NCI-H2107 treated with DMSO at 0.1 percent for 48 hours (cell line): Measurements from ENCODE around the gene HRK.
"Not testable (repeated sequence)": the region's sequence is repeated elsewhere in the genome, so short reads cannot be mapped to it uniquely, and the experiment has no call there.

Source experiments
- DNase-seq: peaks from one replicate; lab custom pipeline; 2025; ENCODE audit not compliant: unreplicated experiment; lab: John Stamatoyannopoulos, UW

The HRK gene

DNA sequence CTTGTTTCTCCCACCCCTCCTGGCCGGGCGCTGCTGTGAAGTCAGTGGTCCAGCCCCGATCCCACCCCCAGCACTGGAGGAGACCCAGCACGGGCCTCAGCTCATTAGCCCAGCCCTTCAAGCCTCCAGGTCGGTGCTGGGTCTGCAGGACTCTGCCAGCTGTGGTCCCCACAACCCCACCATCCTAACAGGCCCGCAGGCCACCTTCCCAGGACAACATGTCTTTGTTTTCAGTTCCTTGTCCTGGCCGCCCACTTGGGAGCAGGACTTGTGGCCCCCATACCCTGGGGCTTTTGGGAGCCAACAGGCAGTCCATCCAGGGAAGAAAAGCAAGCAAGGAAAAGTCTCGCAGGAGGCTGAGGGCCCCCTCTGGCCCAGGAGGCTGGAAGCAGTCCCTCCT is 60.0 kb downstream of the HRK start:
- DNase-seq = no peak

DNA sequence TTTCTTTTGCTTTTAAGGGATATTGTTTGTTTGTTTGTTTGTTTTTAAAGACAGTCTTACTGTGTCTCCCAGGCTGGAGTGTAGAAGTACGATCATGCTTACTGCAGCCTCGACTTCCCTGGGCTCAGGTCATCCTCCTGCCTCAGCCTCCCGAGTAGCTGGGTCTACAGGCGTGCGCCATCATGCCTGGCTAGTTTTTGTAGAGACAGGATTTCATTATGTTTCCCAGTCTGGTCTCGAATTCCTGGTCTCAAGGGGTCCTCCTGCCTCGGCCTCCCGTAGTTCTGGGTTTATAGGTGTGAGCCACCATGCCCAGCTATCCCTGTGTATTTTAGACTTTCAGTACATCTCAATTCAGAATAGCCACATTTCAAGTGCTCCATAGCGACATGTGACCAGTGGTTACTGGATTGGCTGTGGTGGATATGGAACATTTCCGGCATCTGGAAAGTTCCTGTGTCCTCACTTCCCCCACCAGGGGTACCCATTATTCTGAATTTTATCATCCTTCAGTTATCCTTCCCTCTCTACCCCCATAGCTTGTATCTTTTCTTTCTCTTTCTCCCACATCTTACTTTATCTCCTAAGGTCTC is 61.1 kb downstream of the HRK start:
- DNase-seq = no peak

DNA sequence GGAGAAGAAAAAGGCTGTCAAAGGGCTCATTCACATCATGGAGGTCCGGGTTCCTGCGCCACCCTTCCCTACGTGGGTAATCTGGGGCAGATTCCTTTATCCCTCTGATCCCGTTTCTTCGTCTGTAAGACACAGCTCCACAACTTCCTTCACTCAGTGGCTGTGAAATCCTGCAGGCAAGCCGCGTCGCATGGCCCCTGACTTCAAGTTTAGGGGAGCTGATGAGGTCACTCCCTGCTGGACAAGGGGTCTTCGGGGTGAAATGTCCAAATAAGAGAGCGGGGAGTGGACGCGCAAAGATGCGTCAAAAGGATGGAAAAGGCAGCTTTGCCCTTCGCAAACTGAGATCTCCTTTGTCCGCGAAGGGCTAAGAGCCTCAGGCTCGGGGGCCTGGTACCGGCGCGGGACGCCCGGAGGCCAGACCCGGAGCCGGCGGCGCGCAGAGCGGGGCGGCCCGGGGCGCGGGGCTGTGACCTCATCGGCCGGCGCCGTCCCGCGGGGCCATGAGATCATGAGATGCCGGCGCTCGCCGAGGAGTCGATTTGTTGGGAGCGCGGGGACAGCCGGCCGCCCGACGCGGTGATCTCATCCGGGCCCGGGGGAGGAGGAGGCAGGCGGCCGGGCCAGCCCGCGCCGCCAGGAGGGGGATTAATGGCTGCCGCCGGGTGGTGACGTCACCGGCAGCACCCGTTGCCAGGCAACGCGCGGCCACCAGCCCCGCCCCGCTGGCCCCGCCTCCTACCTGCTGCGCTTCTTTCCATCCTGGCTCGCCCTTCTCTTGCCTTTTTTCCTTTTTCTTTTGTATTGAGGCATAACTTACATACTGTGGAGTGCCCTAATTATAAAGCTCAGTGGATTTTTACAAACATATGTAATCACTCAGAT is 62.1 kb downstream of the HRK start:
- DNase-seq = peak; percentile 90

DNA sequence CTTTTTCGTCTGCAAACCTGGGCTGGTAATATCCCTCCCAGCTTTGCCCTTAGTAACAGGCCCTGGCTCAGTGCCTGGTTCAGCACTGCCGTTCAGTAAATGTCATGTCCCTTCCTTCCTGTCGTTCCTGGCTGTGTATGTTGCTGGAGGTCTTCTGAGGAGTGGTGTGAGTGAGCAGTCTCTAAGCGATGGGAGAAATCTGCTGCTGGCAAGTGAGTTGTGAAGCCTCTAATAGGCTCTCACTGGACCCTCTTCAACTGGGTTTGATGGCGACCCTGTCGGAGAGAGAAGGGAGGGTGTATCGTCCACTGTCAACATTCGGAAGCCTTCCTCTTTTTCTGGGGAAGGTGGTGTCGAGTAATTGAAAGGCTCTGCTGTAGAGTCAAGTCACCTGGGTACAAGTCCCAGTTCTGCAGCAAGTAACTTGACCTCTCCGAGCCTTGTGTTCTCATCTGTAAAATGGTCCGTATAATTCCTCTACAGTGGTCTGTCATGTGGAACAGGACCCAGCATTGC is 62.8 kb downstream of the HRK start:
- DNase-seq = no peak

DNA sequence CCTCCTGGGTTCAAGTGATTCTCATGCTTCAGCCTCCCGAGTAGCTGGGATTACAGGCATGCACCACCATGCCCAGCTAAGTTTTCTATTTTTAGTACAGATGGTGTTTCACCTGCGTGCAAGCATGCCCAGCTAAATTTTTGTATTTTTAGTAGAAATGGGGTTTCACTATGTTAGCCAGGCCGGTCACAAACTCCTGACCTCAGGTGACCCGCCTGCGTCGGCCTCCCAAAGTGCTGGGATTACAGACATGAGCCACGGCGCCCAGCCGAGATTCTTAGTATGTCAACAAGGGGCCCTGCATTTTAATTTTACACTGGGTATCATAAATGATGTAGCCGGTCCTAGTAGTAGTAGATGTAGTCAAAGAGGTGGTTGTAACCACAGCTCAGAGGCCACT is 66.5 kb downstream of the HRK start:
- not testable (repeated sequence) for DNase-seq

DNA sequence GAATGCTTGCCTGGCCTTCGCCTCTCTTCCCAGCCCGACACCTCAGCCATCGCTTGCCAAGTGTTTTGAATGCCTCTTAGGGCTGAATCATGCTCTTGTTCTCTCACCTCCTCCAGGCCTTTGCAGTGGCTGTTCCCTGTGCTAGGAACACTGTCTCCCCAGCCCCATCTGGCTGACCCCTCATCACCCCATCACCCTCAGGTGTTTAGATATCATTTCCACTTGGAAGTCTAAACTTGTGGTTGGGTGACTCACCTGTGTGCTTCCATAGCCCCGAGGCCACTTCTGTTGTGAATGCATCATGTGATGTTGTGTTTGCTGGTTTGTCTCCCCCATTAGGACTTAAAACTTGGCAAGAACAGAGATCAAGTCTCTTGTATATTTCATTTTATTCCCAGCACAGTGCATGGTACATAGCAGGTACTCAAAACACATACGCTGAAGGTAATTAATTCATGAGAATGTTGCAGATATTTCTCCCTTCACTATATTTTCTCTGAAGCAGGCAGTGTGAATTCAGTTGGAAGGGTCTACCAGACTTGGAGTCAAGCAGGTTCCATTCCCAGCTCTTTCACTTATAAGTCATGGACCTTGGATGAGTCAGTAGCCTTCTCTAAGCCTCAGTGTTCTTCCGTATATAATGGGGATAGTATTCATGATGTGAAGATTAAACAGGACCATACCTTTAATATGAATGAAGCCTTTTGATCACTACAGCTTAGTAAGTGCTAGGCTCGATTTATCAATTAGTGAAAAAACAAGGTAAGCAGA is 67.8 kb downstream of the HRK start:
- DNase-seq = no peak

DNA sequence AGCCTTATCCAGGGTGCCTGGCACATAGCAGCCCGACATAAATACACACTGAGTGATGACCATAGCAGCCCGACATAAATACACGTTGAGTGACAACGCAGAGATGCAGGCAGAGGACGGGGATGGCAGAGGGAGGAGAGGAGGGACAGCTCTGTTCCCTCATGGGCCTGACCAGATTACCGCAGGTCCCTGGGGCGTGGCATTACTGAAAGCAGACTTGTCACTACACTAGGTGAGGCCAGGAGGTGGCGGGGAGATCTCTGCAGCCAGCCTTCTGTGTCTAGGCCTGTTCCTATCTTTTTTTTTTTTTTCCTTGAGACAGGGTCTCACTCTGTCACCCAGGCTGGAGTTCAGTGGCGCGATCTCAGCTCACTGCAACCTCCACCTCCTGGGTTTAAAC is 69.0 kb downstream of the HRK start:
- DNase-seq = no peak

DNA sequence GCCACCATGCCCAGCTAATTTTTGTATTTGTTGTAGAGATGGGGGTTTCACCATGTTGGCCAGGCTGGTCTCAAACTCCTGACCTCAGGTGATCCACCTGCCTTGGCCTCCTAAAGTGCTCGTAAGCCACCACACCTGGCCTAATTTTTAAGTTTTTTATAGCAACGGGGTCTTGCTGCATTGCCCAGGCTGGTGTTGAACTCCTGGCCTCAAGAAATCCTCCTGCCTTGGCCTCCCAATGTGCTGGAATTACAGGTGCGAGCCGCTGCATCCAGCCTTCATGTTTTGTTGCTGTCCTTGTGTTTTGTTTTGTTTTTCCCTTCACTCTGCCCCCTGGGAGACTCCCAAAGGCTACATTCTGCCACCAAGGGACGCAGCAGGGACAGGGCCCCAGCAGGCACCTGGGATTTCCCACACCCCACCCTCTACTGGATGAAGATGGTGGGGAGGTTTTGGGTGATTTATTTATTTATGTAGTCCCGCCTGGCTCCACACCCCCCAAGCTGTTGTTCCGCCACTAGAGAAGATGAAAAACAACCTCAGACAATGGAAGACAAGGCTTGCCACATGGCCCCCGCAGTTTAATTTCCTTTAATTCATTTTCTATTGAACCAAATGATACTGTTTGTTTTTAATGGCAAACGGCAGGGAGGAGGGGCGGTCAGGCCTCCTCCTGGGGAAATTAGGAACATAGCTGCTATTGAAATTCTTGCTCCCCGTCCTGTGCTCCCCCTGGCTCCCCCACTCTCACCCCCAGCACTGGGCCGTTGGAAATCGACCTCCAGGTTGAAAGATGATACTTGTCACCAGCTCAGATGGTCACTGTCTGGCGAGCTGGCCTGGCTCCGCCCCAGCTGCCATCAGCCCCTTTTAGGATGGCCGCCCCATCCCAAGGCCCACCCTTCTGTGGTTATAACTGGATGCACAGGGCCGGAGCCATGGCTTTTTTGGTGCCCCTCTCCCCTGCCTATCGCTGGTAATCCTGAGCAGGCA is 72.8 kb downstream of the HRK start:
- DNase-seq = peak; percentile 47

DNA sequence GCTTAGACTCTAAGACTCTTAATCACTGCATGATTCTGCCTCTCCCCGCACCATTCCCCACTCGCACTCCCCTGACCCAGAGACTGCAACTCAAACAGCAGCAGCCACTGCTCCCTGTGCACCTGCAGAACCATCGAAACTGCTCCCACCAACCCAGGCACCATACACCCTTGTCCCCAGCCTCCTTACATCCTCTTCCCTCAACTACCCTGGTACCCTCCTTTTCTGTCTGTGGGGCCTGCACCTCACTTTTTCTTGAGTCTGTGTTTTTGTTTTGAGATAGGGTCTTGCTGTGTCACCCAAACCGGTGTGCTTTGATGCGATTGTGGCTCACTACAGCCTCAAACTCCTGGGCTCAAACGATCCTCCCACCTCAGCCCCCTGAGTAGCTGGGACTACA is 73.7 kb downstream of the HRK start:
- DNase-seq = no peak

DNA sequence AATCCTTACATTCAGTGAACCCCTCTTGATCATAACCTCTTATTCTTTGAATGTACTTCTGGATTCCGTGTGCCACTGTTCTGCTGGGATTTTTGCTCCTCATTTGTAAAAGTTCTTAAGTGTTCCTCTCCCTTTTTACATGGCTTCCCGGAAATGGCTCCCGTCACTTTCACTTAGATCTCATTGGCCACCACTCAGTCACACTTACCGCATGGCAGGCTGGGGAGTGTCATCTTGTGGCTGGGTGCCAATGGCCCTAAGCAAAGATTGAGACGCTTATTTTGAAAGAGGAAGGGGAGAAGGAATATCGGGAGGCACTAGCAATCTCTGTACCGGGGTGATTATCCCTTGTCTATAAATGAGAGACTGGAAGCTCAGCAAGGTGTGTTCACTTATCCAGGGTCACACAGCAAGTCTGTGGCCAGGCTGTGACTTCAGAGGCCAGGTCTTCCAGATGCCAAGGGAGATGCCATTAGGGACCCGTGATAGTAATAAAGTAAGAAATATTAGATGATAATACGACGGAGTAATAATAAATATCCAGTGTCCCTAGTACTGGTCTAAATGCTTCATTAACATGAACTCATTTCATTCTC is 74.3 kb downstream of the HRK start:
- no peak for DNase-seq
